Cardiac septum (tissue), 1 donor: ENCODE results near the gene DCST1. TPM values are rescaled to one million over a fixed set of nuclear protein-coding genes. Genes with fewer than 3 reads are reported as not detected.
A peak's percentile ranks its signal among the peaks of the same experiment; 100 is the strongest.

Experiments used
- DNase-seq: peaks from one replicate; pipeline ENCODE4 v3.0.0-alpha.2; 2020; ENCODE audit warnings: low spot score
- intact Hi-C: fragments of 100-400 bp; cut with DNase I; formaldehyde crosslinking; loops from one replicate; pipeline ENCODE4 v1.14.0; 2022
- total RNA-seq: library from RNA; stranded (reverse); fragmentation: NEBNext Ultra II Directional; extraction: Animal tissue kit (Norgen Biotek cat#: 25700); gene quantifications from one replicate; pipeline ENCODE4 v1.2.1, GENCODE V29; 2021
- donor health status: DM: no; HTN: no; CAD: no.

DCST1 gene
- total RNA-seq, 1 donor from 2014 or later, result not detected

DNA sequence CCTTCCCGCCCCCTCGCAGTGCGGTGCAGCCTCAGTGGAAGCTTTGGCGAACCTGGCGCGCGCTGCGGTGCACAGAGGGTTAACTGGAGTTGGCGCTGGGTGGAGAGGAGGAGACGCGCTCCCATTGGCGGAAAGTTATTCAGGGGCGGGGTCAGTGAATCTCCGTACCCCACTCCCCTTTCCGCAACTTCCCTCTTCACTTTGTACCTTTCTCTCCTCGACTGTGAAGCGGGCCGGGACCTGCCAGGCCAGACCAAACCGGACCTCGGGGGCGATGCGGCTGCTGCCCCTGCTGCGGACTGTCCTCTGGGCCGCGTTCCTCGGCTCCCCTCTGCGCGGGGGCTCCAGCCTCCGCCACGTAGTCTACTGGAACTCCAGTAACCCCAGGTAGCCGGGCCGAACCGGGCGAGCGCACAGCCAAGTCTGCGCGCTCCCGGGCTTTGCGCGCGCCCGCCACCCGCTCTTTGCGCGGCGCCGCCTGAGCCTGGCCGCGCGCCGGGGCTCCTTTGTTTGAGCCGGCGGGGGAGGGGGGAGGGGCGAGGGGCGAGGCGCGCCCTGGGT is 30.0 kb downstream of the DCST1 start, which contains the start of gene EFNA4:
Gene EFNA4 (plus strand): TSS at position 191 of the 561 bp plus-strand sequence. CDS start 84 bp downstream, at position 275.
- intact Hi-C loops, result loop anchor here (1.0 to 5.0 kb wide), 2 partner anchors 21 to 46 kb away; no protein-coding TSS in a partner anchor
- DNase-seq, result peak; percentile 94

DNA sequence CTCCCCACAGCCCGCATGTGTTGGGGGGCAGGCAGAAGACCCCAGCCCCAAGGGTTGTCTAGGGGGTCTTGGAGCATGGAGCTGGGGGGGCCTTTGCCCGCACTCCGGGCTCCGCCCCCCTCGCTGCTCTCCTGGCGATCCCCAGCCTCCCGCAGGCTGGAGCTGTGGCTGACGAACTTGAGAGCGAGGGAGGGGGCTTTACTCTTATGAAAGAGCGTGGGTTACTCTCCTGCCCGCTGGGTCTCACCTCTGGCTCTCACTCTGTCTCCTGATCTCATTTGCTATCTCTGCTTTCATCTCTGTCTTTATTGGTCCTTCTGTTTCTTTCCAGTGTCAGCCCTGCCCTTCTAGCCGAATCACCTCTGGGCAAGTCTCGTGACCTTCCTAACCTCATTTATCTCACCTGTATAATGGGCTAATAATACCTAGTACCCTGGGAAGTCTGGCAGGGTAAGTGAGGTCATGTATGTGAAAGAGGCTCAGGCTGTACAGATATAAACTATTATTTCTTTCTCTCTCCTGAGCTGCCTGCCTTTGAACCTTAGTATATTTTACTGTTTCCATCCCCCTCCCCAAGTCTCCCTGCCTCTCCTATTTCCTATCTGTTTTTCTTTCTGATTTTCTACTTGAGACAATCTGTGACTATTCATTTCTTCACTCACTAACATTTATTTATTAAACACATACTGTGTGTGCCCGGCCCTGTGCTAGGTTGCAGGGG is 30.6 kb downstream of the DCST1 start:
- DNase-seq, result no peak
- intact Hi-C loops, result loop anchor here (5.0 kb wide), 1 partner anchor 47 kb away; no protein-coding TSS in a partner anchor

DNA sequence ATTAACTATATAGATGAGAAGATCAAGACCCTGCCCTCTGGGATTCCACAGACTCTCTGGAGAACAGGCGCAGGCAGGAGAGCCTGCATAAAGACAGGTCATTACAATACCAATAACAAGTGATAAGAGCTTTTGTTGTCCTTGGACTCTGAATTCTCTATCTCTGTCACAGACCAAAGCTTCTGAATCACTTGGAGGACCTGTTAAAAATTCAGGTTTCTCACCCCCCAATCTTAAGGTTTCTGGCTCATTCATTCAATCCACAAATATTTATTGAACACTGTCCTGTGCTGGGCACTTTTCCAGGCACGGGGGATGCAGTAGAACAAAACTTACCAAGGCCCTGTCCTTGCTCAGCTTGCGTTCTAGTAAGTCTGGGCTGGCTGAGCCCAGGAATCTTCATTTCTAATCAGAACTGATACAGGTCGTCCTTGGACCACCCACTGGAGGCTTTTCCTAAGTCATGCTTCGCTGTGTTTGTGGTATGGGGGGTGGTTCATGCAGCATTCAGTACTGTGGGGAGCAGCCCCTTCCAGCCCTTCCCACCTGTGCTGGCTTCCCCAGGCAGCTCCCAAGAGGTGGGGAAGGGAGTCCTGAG is 31.3 kb downstream of the DCST1 start:
- DNase-seq, result no peak

DNA sequence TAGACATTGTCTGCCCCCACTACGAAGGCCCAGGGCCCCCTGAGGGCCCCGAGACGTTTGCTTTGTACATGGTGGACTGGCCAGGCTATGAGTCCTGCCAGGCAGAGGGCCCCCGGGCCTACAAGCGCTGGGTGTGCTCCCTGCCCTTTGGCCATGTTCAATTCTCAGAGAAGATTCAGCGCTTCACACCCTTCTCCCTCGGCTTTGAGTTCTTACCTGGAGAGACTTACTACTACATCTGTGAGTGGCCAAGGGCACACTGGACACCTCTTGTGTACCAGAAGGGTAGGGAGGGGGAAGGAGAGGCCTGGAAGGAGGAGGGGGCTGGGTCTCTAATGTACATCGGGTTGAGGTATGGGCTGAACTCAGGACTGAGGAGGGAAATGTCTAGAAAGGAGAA is 33.2 kb downstream of the DCST1 start:
- no peak for DNase-seq
- intact Hi-C loops, result no loop called here

More for the DNA sequence above, 31.3 kb downstream of the DCST1 start:
- intact Hi-C loops, result loop anchor here (5.0 kb wide), 1 partner anchor 48 kb away; no protein-coding TSS in a partner anchor

DNA sequence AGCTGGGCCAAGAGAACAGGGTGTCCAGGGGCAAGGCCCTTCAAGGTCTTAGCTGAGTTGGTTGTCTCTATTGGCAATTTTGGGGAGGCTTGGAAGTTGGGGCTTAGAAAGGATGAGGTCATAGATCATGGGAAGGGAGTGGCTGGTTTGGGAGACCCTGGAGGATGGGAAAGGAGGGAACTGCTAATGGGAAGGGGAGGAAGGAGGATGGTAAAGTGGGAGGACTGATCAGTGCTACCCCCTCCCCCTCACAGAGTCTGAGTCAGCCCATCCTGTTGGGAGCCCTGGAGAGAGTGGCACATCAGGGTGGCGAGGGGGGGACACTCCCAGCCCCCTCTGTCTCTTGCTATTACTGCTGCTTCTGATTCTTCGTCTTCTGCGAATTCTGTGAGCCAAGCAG is 35.0 kb downstream of the DCST1 start:
- no peak for DNase-seq
- intact Hi-C loops, result no loop called here

DNA sequence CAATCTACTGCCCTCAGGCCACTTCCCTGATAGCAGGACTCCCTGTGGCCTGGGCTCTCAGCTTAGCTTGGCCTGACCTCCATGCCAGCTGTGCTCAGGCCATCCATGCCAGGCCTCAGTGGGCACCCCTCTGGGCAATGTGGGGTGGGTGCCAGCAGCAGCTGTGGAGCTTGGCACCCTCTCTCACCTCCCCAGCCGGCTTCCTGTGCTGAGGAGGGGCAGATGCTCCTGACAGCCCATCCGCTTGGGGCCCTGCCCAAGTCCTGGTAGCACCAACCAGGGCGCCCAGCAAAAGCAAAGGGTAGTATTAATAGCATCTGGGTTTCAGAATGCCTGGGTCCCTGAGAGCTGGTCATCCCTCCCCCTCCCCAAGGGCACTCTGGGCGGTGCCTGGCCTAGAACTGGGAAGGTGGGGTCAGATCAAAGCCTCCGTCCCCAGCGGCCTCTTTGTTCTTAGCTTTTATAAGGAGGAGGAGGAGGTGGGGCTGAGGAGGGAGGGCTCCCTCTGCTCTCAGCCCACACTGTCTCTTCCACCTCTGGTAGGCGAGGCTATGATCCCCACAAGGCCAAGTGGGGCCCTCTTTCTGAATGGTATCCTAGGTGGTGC is 36.0 kb downstream of the DCST1 start:
- no peak for DNase-seq
- intact Hi-C loops, result no loop called here

DNA sequence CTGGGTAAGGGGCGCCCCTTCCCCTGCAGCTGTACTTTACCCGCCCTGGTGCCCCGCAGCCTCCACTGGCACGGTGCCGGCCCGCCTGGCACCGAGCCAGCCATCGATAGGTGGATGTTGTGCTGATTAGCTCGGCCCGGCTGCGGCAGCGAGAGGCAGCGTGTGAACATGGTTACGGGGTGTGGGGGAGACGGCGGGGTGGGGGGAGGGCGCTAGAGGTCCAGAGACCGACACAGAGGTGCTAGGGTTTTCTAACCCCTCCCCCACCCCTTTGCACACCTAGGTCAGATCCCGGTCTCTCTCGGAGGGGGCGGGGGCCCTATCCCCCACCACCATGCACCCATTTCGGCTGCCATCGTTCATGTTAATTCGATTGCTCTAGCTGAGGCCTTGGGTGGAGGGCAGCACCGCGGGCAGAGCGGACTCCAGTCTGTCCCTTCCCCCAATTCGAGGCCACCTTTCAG is 36.6 kb downstream of the DCST1 start:
- no peak for DNase-seq
- intact Hi-C loops, result no loop called here

DNA sequence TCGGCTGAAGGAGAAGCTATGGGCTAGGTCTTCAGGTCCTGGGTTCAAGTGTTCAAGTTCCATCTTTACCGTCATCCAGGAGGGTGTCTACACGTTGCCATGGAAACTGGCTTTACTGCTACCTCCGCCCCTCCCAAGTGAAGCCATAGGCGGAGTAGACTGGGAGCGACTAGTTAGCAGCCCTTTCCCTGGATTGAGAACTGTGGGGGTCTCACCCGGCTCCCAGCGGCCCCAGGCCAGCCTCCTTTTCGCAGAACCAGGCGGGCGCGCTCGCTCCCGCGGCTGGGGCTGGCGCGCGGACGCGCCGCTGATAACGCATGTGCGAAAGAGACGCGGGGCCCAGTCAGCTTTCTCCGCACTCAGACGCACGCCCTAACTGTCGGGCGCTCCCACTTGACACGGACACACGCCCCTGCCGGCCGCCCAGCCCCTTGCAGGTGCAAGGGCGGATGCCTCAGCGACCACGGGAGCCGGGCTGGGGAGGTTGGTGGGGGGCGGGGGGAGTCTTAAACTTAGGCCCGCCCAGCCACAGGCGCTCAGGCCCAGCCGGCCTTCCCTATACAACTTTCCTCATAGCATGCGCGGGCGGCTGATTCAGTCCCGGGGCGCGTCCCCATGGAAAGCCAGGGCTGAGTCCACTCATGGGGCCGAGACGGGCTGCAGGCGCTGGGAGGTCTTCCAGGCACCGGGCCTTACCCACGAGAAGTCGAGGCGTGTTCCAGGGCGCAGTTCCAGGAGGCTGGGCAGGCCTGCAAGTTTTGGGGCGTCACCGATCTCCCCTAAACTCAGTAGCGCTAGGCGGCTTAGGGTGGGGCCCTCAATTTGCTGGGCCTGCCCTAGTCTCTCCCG is 37.3 kb downstream of the DCST1 start:
- DNase-seq, result no peak
- intact Hi-C loops, result no loop called here

DNA sequence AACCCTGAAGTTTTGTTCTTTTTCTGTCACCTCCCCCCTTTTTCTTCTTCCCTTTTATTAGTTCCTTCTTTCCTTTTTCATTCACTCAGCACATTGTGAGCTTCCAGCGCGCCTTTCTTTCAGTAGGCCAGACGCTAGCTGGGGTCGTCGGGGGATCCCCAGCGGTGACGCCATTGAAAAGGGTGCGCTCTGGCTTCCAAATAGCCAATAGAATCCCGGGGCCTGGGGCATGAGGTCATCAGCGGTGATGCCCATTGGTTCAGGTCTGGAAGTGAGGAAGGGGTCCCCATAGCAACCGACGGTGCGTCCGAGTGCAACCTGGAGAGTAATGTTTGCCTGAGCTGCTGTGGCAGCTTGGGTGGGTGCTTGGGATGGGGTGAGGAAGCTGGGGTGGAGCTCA is 38.1 kb downstream of the DCST1 start:
- intact Hi-C loops, result no loop called here
- no peak for DNase-seq

DNA sequence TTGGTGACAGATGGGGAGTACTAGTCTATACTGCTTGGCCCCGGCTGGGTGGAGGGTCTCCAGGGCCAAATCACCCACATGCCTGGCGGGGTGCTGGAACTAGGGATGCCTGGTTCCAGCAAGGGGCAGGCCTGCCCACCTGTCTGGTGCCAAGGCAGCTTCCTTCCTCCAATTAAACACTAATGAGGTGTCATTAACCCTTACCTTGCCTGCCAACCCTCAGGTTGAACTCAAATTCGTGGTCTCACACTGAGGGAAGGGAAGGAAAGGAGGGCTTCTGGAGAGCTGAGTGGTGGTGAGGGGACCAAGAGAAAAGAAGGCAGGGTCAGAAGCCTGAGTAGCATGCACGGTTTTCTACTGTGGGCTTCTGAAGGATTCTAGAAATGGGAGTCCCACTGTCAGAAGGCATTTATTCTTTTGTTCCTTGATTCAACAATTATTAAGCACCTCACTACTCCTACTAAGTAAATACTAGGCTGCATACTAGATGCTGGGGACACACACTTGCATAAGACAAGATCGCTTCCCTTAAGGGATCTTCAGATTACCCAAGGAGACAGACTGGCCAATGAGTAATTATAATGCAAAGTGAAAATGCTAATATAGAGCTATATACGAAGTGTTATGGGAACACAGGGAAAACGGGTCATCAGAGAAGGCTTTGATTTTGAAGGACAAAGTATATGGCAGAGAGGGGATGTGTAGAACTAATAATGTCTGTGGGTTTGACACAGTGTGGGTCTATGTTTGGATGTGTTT is 39.1 kb downstream of the DCST1 start:
- DNase-seq, result no peak
- intact Hi-C loops, result no loop called here

DNA sequence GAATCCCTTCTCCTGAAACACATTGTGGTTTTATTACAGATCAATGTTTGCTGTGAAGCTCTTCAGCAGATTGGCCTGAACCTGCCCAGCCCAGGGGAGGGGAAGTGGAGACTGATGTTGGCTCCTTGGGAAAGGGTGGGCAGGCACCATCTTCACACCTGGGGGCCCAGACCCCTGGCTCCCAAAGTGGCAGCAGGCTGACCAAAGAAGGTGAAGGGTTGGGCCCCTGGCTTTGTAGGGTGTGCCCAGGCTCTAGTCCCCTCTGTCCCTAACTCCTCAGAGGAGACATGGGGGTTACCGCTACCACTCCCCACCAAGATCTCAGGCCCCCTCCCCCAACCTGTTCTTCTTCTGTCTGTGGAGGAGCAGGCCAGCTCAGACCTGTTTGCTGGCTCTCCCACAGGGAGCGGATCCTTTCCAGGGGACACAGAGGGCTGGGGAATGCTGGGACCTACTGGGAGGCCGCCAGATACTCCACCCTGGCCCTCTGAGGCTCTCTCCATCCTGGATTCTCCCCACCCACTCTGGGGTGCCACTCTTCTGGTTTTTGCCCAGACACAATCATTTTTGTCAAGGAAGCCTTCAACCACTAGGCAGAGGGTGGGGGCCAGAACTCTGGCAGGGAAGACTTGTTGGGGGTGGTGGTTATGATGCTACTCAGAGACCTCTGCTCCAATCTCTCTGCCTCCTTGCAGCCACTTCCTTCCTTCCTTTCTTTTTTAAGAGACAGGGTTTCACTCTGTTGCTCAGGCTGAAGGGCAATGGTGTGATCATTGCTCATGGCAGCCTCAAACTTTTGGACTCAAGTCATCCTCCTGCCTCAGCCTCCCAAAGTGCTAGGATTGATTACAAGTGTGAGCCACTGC is 40.0 kb downstream of the DCST1 start:
- no peak for DNase-seq
- intact Hi-C loops, result no loop called here

DNA sequence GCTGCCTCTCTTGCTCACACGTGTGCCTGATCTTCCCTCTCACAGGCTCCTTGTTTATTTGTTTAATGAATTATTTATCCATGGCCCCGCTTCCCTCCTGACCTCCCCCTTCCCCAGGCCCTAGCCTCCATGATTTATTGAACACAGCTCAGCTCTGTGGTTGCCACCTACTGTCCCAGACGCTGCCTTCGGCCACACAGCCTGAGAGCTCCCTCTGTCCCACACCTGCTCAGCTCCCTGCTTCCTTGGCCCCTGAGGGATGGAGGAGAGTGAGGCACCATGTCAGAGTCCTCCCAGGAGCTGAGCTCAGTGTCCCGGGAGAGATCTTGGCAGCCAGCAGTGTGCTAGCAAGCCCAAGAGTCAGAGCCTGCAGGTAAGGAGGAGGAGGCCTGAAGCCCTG is 41.9 kb downstream of the DCST1 start:
- intact Hi-C loops, result no loop called here
- DNase-seq, result no peak

DNA sequence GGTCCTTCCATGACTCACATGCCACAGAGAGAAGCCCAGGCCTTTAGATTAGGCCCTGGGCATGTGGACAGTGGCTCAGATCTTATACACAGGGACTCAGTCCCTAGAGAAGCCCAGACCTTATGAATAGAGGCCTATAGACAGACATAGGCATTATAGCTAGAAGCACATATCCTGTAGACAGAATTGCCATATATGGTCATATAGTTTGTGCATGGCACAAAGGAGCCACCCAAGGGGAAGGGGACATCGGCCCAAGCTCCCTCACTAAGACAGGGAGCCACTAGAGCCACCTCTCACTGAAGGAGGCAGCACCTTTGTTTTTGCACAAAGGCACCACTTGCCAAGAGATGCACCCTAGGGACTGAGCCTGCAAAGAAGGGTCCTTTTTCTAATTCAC is 42.7 kb downstream of the DCST1 start:
- intact Hi-C loops, result no loop called here
- no peak for DNase-seq

DNA sequence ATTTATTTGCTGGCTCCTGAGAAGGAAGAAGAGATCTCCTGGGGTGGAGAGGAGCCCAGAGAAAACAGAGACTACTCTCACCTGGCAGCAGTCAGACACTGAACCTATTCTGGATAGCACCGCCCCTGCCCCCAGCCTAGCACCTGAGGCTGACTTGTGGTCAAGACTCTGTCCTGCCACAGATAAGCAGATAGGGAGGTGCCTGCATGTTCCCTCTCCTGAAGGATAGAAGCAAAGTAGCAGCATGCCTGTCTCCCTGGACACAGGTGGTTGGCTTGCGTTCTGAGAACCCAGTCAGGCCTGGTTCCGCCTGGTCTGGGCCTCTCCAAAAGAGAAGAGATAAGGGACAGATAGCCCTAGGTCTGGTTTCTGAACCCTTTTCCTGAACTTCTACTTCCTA is 43.7 kb downstream of the DCST1 start:
- intact Hi-C loops, result no loop called here
- no peak for DNase-seq

DNA sequence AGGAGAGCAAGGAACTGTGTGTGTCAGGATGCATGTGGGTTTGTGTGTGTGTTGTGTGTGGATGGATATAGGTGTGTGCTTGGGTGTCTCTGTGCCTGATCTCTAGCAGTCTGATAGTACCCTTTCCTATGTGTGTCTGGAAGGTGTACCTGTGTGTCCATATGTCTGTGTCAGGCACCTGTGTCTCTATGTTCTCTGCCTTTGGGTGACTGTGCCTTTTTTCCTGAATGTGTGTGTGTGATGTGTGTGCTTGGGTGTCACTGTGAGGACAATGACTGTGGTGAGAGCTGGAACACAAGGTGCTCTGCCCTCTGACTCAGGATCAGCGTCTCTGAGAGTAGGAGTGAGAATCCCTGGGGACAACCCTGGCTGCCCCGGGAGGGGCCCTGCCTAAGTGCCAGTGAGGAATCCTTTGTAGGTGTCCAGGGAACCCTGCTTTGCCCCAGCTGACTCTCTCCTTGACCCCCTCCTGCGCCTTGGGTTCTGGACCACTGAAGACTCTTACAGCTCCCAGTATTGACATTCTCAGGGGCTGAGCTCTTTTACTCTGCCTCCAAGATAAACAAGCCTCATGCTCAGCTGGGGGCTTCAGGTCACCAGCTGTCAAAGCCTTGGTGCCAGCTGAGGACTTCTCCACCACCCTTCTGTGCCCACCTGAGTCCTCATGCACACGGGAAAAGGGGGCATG is 44.3 kb downstream of the DCST1 start:
- no peak for DNase-seq
- intact Hi-C loops, result no loop called here

DNA sequence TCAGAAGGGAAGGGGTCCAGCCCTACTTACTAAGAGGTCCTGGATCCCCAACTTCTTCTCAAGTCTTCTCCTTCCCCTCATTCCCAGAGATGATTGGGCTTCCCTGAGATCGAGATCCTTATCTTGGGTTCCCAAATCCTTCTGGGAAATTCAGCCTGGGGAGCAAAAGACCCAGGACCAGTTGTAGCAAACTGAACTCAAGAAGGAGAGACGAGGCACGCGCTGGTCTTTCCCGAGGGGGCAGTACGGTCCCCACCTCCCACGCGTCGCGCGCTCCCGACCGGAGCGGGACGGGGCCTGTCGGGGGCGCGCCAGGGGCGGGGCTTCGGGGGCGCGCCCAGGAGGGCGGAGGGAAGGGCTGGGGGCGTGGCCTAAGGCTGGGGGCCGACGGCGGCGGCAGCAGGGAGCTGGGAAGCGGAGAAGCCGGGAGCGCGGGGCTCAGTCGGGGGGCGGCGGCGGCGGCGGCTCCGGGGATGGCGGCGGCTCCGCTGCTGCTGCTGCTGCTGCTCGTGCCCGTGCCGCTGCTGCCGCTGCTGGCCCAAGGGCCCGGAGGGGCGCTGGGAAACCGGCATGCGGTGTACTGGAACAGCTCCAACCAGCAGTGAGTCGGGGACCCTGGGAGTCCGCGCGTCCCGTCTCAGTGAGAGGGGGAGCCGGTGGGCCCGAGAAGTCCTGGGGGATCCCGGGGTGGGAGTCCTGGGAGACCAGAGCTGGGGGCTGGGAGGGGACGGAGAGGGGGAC is 45.0 kb downstream of the DCST1 start, which contains the start of gene EFNA3:
Gene EFNA3 (plus strand): TSS at position 369 of the 741 bp plus-strand sequence. CDS start 105 bp downstream, at position 474.
- no peak for DNase-seq
- intact Hi-C loops, result no loop called here

DNA sequence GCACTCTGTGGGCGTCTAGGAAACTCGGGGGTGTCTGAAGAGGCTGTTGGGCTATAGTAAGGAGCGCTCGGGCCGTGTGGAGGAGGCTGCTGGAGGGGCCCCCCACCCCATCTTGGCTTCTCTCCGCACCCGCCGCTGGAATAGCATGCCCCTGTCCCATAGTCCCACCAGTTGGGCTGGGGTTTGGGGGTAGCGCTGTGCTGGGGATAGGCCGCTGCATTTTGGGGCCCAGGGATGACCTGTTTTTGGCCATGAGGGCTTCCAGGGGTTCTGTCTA is 45.5 kb downstream of the DCST1 start:
- intact Hi-C loops, result no loop called here
- DNase-seq, result no peak
